ENCODE results near the gene DSE.

The DSE gene

DNA sequence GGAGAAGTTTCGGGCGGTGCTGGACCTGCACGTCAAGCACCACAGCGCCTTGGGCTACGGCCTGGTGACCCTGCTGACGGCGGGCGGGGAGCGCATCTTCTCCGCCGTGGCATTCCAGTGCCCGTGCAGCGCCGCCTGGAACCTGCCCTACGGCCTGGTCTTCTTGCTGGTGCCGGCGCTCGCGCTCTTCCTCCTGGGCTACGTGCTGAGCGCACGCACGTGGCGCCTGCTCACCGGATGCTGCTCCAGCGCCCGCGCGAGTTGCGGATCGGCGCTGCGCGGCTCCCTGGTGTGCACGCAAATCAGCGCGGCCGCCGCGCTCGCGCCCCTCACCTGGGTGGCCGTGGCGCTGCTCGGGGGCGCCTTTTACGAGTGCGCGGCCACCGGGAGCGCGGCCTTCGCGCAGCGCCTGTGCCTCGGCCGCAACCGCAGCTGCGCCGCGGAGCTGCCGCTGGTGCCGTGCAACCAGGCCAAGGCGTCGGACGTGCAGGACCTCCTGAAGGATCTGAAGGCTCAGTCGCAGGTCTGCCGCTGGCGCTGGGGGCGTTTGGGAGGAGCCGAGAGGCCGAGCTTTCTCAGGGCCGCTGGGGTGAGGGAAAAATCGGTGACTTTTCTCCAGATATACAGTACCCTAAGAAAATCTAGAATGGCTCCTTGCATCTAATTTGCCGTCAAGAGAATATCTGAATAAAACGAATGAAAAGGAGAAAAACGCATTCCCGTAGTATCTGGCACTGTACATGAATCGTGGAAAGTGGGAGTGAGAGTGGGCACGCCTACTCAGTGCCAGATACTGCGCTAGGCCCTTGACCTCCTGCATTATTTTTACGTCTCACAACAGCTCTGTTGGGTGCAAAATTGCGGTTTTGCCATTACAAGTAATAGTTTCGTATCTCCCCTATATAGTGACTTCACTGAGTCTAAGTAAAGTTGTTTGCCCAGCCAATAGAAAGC, 91.5 kb downstream of the DSE start:
- CTCF ChIA-PET = no interaction called here
- POLR2A ChIA-PET (ENCODE audit: low non-redundant PET) = no interaction called here
- DNase-seq (ENCODE audit: low spot score) = no peak
- TF ChIP-seq, protein P1, sequence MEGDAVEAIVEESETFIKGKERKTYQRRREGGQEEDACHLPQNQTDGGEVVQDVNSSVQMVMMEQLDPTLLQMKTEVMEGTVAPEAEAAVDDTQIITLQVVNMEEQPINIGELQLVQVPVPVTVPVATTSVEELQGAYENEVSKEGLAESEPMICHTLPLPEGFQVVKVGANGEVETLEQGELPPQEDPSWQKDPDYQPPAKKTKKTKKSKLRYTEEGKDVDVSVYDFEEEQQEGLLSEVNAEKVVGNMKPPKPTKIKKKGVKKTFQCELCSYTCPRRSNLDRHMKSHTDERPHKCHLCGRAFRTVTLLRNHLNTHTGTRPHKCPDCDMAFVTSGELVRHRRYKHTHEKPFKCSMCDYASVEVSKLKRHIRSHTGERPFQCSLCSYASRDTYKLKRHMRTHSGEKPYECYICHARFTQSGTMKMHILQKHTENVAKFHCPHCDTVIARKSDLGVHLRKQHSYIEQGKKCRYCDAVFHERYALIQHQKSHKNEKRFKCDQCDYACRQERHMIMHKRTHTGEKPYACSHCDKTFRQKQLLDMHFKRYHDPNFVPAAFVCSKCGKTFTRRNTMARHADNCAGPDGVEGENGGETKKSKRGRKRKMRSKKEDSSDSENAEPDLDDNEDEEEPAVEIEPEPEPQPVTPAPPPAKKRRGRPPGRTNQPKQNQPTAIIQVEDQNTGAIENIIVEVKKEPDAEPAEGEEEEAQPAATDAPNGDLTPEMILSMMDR (conservative IDR thresholded peaks at IDR 0.05; ENCODE audit: low read depth) = no peak
- no peak overlapping the region for H3K27ac ChIP-seq

DNA sequence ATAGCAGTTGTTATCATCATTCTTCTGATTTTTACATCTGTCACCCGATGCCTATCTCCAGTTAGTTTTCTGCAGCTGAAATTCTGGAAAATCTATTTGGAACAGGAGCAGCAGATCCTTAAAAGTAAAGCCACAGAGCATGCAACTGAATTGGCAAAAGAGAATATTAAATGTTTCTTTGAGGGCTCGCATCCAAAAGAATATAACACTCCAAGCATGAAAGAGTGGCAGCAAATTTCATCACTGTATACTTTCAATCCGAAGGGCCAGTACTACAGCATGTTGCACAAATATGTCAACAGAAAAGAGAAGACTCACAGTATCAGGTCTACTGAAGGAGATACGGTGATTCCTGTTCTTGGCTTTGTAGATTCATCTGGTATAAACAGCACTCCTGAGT, 92.6 kb downstream of the DSE start:
- no peak overlapping the region for H3K27ac ChIP-seq
- ChIA-PET POLR2A (ENCODE audit: low non-redundant PET) (no interaction called here), CTCF (no interaction called here)
- TF ChIP-seq, protein P1 (conservative IDR thresholded peaks at IDR 0.05; ENCODE audit: low read depth) = no peak
- DNase-seq (ENCODE audit: low spot score) = no peak

DNA sequence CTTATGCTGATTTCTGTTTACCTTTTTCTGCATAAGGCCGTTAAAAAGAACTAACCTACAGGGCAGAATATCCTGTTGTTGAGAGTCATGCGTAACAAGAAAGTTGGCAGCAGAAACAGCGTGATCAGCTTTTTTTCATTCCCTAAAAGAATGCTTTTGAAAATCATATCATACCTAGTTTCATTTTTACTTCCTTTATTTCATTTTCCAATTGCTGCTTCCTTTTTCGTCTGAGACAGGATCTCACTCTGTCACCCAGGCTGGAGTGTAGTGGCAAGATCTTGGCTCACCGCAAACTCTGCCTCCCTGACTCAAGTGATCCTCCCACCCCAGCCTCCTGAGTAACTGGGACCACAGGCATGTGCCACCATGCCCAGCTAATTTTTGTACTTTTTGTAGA, 94.5 kb downstream of the DSE start:
- ChIA-PET CTCF (no interaction called here), POLR2A (ENCODE audit: low non-redundant PET) (no interaction called here)
- H3K27ac ChIP-seq = no peak overlapping the region
- TF ChIP-seq, protein P1 (conservative IDR thresholded peaks at IDR 0.05; ENCODE audit: low read depth) = no peak
- no peak for DNase-seq (ENCODE audit: low spot score)

DNA sequence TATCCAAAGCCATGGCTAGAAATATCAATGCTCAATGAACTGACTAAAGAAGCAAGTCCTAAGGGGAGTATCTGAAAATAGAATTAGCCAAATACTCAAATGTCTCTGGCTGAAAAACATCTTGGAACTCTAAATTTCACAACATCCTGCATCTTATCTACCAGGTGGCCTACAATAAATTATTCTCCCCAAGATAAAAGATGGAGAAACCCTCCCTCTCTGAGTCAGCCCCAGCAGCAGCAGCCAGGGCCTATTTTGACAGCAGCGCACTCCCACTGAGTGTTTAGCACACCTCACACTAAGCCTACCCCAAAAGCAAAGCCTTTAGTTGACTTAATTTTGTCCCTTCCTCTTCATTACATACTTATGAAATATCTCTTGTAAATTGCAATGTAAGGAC, 96.3 kb downstream of the DSE start:
- CTCF ChIA-PET = no interaction called here

DNA sequence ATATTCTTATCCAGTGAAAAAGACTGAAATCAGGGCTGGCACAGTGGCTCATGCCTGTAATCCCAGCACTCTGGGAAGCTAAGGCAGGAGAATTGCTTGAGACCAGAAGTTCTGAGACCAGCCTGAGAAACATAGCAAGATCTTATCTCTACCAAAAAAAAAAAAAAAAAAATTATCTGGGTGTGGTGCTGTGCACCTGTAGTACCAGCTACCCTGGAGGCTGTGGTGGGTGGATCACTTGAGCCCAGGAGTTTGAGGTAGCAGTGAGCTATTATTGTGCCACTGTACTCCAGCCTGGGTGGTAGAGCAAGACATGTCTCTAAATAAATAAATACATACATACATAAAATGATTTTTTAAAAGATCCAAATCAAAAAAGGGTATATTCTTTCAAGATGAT, 96.8 kb downstream of the DSE start:
- POLR2A ChIA-PET (ENCODE audit: low non-redundant PET) = no interaction called here
- TF ChIP-seq, protein P1 (conservative IDR thresholded peaks at IDR 0.05; ENCODE audit: low read depth) = no peak
- DNase-seq (ENCODE audit: low spot score) = no peak
- CTCF ChIA-PET = no interaction called here
- no peak overlapping the region for H3K27ac ChIP-seq

More for the DNA sequence above, 96.3 kb downstream of the DSE start:
- H3K27ac ChIP-seq = no peak overlapping the region
- TF ChIP-seq, protein P1 (conservative IDR thresholded peaks at IDR 0.05; ENCODE audit: low read depth) = no peak
- no peak for DNase-seq (ENCODE audit: low spot score)
- POLR2A ChIA-PET (ENCODE audit: low non-redundant PET) = no interaction called here

DNA sequence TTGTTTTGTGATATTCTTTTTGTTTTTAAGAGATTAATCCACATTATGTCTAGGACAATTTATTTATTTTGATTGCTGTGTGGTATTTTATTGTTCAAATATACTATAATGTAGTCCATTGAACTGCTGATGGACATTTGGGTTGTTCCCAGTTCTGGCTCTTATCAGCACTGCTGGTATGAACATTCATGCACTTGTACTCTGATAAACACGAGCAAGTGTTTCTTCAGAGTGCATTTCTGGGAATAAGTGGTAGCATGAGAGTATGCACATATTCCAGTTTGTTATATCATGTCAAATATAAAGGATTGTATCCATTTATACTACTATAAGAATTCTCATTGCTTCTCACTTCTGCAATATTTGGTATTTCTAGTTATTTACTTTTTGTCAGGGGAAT, 97.5 kb downstream of the DSE start:
- TF ChIP-seq, protein P1 (conservative IDR thresholded peaks at IDR 0.05; ENCODE audit: low read depth) = no peak
- ChIA-PET CTCF (no interaction called here), POLR2A (ENCODE audit: low non-redundant PET) (no interaction called here)
- H3K27ac ChIP-seq = no peak overlapping the region
- no peak for DNase-seq (ENCODE audit: low spot score)

All from RWPE1 (cell line).